ENCODE measurements around the gene TRIM4. TPM values are rescaled to one million over a fixed set of nuclear protein-coding genes. Genes with fewer than 3 reads are reported as not detected.

Gene TRIM4
- total RNA-seq, 1 experiment from 2014 or later: 34.0 TPM

DNA sequence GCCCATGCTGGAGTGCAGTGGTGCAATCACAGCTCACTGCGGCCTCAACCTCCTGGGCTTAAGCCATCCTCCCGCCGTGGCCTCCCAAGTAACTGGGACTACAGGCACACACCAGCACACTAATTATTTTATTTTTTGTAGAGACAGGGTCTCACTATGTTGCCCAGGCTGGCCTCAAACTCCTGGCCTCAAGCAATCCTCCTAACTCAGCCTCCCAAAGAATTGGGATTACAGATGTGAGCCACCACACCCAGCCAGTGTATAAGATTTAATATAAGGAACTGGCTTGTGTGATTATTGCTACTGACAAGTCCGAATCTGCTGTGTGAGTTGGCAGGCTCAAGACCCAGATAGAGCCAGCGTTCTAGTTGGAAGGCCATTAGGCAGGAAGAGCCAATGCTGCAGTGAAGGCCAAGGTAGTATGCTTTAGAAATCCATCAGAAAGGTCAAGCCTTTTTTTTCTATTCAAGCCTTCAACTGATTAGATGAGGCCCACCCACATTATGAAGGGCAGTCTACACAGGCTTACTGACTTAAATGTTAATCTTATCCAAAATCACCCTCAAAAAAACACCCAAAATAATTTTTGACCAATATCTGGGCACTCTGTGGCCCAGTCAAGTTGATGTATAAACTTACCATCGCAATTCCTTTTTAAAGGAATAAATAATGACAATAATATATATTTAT is 19.4 kb downstream of the TRIM4 start:
- H3K27me3 ChIP-seq (ENCODE audit: insufficient read depth, low read depth): no peaks in the 10 kb centered on the region
- H3K4me1 ChIP-seq (replicated peaks; ENCODE audit: insufficient read depth): no peaks in the 10 kb centered on the region
- H3K9me2 ChIP-seq (ENCODE audit: insufficient read depth): no peaks in the 10 kb centered on the region
- H3K79me2 ChIP-seq (ENCODE audit: low read depth): no peaks in the 10 kb centered on the region
- H3K9me3 ChIP-seq (ENCODE audit: insufficient read depth, low read depth): no peaks in the 10 kb centered on the region; the same call in 1 of the 2 replicates
- TF ChIP-seq, protein P1, sequence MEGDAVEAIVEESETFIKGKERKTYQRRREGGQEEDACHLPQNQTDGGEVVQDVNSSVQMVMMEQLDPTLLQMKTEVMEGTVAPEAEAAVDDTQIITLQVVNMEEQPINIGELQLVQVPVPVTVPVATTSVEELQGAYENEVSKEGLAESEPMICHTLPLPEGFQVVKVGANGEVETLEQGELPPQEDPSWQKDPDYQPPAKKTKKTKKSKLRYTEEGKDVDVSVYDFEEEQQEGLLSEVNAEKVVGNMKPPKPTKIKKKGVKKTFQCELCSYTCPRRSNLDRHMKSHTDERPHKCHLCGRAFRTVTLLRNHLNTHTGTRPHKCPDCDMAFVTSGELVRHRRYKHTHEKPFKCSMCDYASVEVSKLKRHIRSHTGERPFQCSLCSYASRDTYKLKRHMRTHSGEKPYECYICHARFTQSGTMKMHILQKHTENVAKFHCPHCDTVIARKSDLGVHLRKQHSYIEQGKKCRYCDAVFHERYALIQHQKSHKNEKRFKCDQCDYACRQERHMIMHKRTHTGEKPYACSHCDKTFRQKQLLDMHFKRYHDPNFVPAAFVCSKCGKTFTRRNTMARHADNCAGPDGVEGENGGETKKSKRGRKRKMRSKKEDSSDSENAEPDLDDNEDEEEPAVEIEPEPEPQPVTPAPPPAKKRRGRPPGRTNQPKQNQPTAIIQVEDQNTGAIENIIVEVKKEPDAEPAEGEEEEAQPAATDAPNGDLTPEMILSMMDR (conservative IDR thresholded peaks at IDR 0.05): no peak
- TF ChIP-seq EZH2 (IDR thresholded peaks at IDR 0.05; ENCODE audit: low read depth): no peak
- H3K27ac ChIP-seq: no peak overlapping the region
- H3K4me2 ChIP-seq: no peak overlapping the region
- ChIA-PET CTCF (no interaction called here), POLR2A (ENCODE audit: unreplicated experiment) (no interaction called here)
- no peak overlapping the region for H2AFZ ChIP-seq
- intact Hi-C loops (cut with micrococcal nuclease; ENCODE audit: unreplicated experiment): no loop called here
- H3K36me3 ChIP-seq (ENCODE audit: low read depth): peaks cover 24% of the 10 kb centered on the region
- no peaks in the 10 kb centered on the region for H3F3A ChIP-seq (ENCODE audit: insufficient read depth, low read depth)
- H4K20me1 ChIP-seq (ENCODE audit: insufficient read depth): peaks cover 6% of the 10 kb centered on the region
- BruUV-seq (replicated peaks): no TSS peak
- H3K4me3 ChIP-seq: no peak overlapping the region
- DNase-seq: no peak

DNA sequence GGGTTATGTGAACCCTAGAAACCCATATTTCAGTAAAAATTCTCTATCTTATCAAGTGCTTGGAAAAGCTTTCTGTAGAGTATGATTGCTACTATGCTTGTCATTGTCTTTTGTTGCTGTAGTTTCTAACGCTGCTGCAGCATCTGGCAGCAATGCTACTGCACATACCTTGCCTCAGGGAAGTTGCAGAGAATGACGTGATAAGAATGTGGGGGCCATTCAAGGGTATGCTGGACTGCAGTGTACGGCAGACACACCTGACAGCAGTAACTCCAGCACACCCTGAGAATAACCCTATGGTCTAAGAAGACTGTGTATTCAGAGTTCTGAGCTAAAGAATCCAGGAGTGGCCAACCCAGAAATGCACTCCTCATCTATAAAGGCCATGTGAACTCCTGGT is 20.5 kb downstream of the TRIM4 start:
- Histone ChIP-seq H3K4me2 (no peak overlapping the region), H3K9me2 (ENCODE audit: insufficient read depth) (no peaks in the 10 kb centered on the region), H3K79me2 (ENCODE audit: low read depth) (no peaks in the 10 kb centered on the region), H3K4me3 (no peak overlapping the region), H3K27me3 (ENCODE audit: insufficient read depth, low read depth) (no peaks in the 10 kb centered on the region), H4K20me1 (ENCODE audit: insufficient read depth) (peaks cover 9% of the 10 kb centered on the region; the same call in 1 of the 2 replicates), H3F3A (ENCODE audit: insufficient read depth, low read depth) (no peaks in the 10 kb centered on the region), H3K27ac (no peak overlapping the region), H3K36me3 (ENCODE audit: low read depth) (peaks cover 20% of the 10 kb centered on the region), H3K4me1 (replicated peaks; ENCODE audit: insufficient read depth) (no peaks in the 10 kb centered on the region), H3K9me3 (ENCODE audit: insufficient read depth, low read depth) (no peaks in the 10 kb centered on the region; the same call in 1 of the 2 replicates), H2AFZ (no peak overlapping the region)
- no peak for DNase-seq
- ChIA-PET POLR2A (ENCODE audit: unreplicated experiment) (no interaction called here), CTCF (no interaction called here)
- BruUV-seq (replicated peaks): no TSS peak
- TF ChIP-seq EZH2 (IDR thresholded peaks at IDR 0.05; ENCODE audit: low read depth): no peak
- TF ChIP-seq, protein P1 (conservative IDR thresholded peaks at IDR 0.05): no peak
- intact Hi-C loops (cut with micrococcal nuclease; ENCODE audit: unreplicated experiment): no loop called here

DNA sequence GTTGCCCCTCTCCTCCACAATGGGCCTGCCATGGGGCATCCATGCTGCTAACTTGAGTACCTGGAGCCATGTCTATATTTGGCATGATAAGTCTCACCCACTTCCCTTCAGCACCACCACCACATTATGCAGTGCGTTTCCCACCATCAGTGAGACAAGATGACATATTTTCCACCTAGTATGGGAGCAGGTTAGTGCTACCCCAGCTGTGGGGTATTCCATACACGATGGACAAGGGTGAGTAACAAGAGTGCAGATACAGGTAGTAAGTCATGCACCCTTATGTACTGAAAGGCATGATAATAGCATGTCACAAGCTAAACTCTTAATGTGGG is 21.3 kb downstream of the TRIM4 start:
- no peaks in the 10 kb centered on the region for H3K4me1 ChIP-seq (replicated peaks; ENCODE audit: insufficient read depth)
- H3K36me3 ChIP-seq (ENCODE audit: low read depth): peaks cover 12% of the 10 kb centered on the region
- no peaks in the 10 kb centered on the region for H3K9me2 ChIP-seq (ENCODE audit: insufficient read depth)
- ChIA-PET POLR2A (ENCODE audit: unreplicated experiment) (no interaction called here), CTCF (no interaction called here)
- BruUV-seq (replicated peaks): no TSS peak
- no peak overlapping the region for H3K4me3 ChIP-seq
- H3K9me3 ChIP-seq (ENCODE audit: insufficient read depth, low read depth): no peaks in the 10 kb centered on the region; the same call in 1 of the 2 replicates
- TF ChIP-seq EZH2 (IDR thresholded peaks at IDR 0.05; ENCODE audit: low read depth): no peak
- TF ChIP-seq, protein P1 (conservative IDR thresholded peaks at IDR 0.05): no peak
- no peak overlapping the region for H3K4me2 ChIP-seq
- no peak for DNase-seq
- no peak overlapping the region for H2AFZ ChIP-seq
- no peak overlapping the region for H3K27ac ChIP-seq
- no peaks in the 10 kb centered on the region for H3F3A ChIP-seq (ENCODE audit: insufficient read depth, low read depth)
- intact Hi-C loops (cut with micrococcal nuclease; ENCODE audit: unreplicated experiment): no loop called here
- no peaks in the 10 kb centered on the region for H3K27me3 ChIP-seq (ENCODE audit: insufficient read depth, low read depth)
- H3K79me2 ChIP-seq (ENCODE audit: low read depth): no peaks in the 10 kb centered on the region
- peaks cover 9% of the 10 kb centered on the region; the same call in 1 of the 2 replicates for H4K20me1 ChIP-seq (ENCODE audit: insufficient read depth)
